GM12892 (cell line): ENCODE results near the gene IL1RAPL2.

Source experiments
- POLR2A ChIP-seq: IDR thresholded peaks from 2 replicates; pipeline ENCODE4 v1.6.1; 2011; ENCODE audit warnings: low read depth, low read length, control low read depth
- POLR2AphosphoS5 ChIP-seq: IDR thresholded peaks from 2 replicates; pipeline ENCODE4 v1.6.1; 2011; ENCODE audit warnings: low read depth, low read length, control low read depth
- TAF1 ChIP-seq: IDR thresholded peaks from 2 replicates; pipeline ENCODE4 v1.6.1; 2011; ENCODE audit warnings: low read depth, mild to moderate bottlenecking, control low read depth, low read length, borderline replicate concordance

- no peak for TF ChIP-seq POLR2A
- TF ChIP-seq TAF1 = no peak
- no peak for TF ChIP-seq POLR2AphosphoS5
These were observed 762.8 kb downstream of the IL1RAPL2 start for GRCh38 chrX:105328773-105329172.
